CD14-positive monocyte (primary cell): Measurements from ENCODE around the gene PTGS1. TPM values are rescaled to one million over a fixed set of nuclear protein-coding genes. Genes with fewer than 3 reads are reported as not detected.

Experiments used
- DNase-seq, 3 donors: peaks; one replicate each; pipeline ENCODE4 v3.0.0-alpha.2; 2011 to 2022
- H2AFZ ChIP-seq: 2 replicates; pipeline ENCODE4 v1.6.0; 2012; ENCODE audit warnings: mild to moderate bottlenecking, low read depth, low read length, inconsistent platforms; ENCODE audit not compliant: insufficient read depth, poor library complexity, severe bottlenecking
- H3K27ac ChIP-seq, 2 donors: 1 replicate in 1 of 2; 2 replicates in 1 of 2; pipeline ENCODE4 v1.5.1; 2012 to 2013; ENCODE audit warnings: low read length in 2 of 2, control low read depth in 1 of 2, inconsistent platforms in 1 of 2, low read depth in 1 of 2, mild to moderate bottlenecking in 1 of 2
- H3K27me3 ChIP-seq, 2 donors: one replicate each; pipeline versions ENCODE4 v1.6.0 to v1.6.1; 2011 to 2013; ENCODE audit warnings: low read length in 2 of 2; ENCODE audit not compliant: control insufficient read depth in 2 of 2, insufficient read depth in 2 of 2
- H3K36me3 ChIP-seq, 2 donors: replicated peaks in 1 of 2; 1 replicate in 1 of 2; 2 replicates in 1 of 2; pipeline versions ENCODE4 v1.5.1 to v1.6.1; 2012 to 2013; ENCODE audit warnings: low read length in 2 of 2, control low read depth in 1 of 2, inconsistent platforms in 1 of 2, mild to moderate bottlenecking in 1 of 2; ENCODE audit not compliant: insufficient read depth in 2 of 2, control insufficient read depth in 1 of 2
- H3K4me1 ChIP-seq, 2 donors: 1 replicate in 1 of 2; 2 replicates in 1 of 2; pipeline versions ENCODE4 v1.5.1 to v1.6.1; 2012 to 2013; ENCODE audit warnings: low read length in 2 of 2, control low read depth in 1 of 2, inconsistent platforms in 1 of 2, mild to moderate bottlenecking in 1 of 2, moderate library complexity in 1 of 2; ENCODE audit not compliant: insufficient read depth in 2 of 2, control insufficient read depth in 1 of 2
- H3K4me2 ChIP-seq: replicated peaks from 2 replicates; pipeline ENCODE3; 2012; ENCODE audit warnings: low read length, moderate library complexity, mild to moderate bottlenecking; ENCODE audit not compliant: poor library complexity, severe bottlenecking; ENCODE audit errors: extremely low read depth
- H3K4me3 ChIP-seq, 3 experiments: fragments of 200-600 bp in 1 of 3; sonication (generic) in 1 of 3; replicated peaks in 1 of 3; 1 replicate in 2 of 3; 2 replicates in 1 of 3; pipeline ENCODE4 v1.5.1; 2011 to 2013; ENCODE audit warnings: low read length in 3 of 3, mild to moderate bottlenecking in 3 of 3, control low read depth in 2 of 3, low read depth in 2 of 3, inconsistent platforms in 1 of 3, moderate library complexity in 1 of 3
- H3K79me2 ChIP-seq: 2 replicates; pipeline ENCODE4 v1.6.0; 2012; ENCODE audit warnings: mild to moderate bottlenecking, control low read depth, inconsistent platforms, low read length, moderate library complexity; ENCODE audit not compliant: insufficient read depth
- H3K9ac ChIP-seq: 2 replicates; pipeline ENCODE4 v1.6.0; 2017; ENCODE audit warnings: low read length, mild to moderate bottlenecking; ENCODE audit not compliant: insufficient read depth, poor library complexity, severe bottlenecking
- H3K9me3 ChIP-seq, 2 donors: replicated peaks in 1 of 2; 1 replicate in 1 of 2; 2 replicates in 1 of 2; pipeline versions ENCODE4 v1.5.1 to v1.6.1; 2012 to 2013; ENCODE audit warnings: low read length in 2 of 2, control low read depth in 1 of 2; ENCODE audit not compliant: control insufficient read depth in 1 of 2, insufficient read depth in 1 of 2
- H4K20me1 ChIP-seq: 2 replicates; pipeline ENCODE4 v1.6.0; 2012; ENCODE audit warnings: mild to moderate bottlenecking, low read length, control low read depth, moderate library complexity; ENCODE audit not compliant: insufficient read depth
- H3K27ac Mint-ChIP-seq, 7 donors: one replicate each; pipeline ENCODE4 v1.8.0; 2020; ENCODE audit warnings: mild to moderate bottlenecking in 7 of 7, mixed read lengths in 7 of 7, moderate library complexity in 6 of 7, inconsistent platforms in 2 of 7
- H3K27me3 Mint-ChIP-seq, 3 donors: one replicate each; pipeline ENCODE4 v1.8.0; 2021 to 2022; ENCODE audit warnings: low read depth in 3 of 3, mild to moderate bottlenecking in 3 of 3, mixed read lengths in 3 of 3, moderate library complexity in 3 of 3, inconsistent platforms in 1 of 3
- H3K36me3 Mint-ChIP-seq, 2 donors: one replicate each; pipeline ENCODE4 v1.8.0; 2020; ENCODE audit warnings: mixed read lengths in 2 of 2, inconsistent platforms in 1 of 2, mild to moderate bottlenecking in 1 of 2
- H3K4me1 Mint-ChIP-seq: one replicate; pipeline ENCODE4 v1.8.0; 2020; ENCODE audit warnings: mild to moderate bottlenecking, mixed read lengths
- H3K4me3 Mint-ChIP-seq, 2 donors: one replicate each; pipeline ENCODE4 v1.8.0; 2020; ENCODE audit warnings: mild to moderate bottlenecking in 2 of 2, mixed read lengths in 2 of 2, moderate library complexity in 1 of 2
- H3K9me3 Mint-ChIP-seq, 7 donors: one replicate each; pipeline ENCODE4 v1.8.0; 2020 to 2022; ENCODE audit warnings: mixed read lengths in 7 of 7, mild to moderate bottlenecking in 6 of 7, moderate library complexity in 6 of 7, inconsistent platforms in 2 of 7
- WGBS: methylation state at CpG from one replicate; pipeline ENCODE4 v1.1.5; 2013; ENCODE audit warnings: missing lambda C conversion rate; ENCODE audit not compliant: insufficient coverage; 5-methylcytosine and 5-hydroxymethylcytosine counted together
- intact Hi-C, 2 donors: fragments of 100-400 bp; cut with micrococcal nuclease; formaldehyde crosslinking; loops; one replicate each; pipeline versions ENCODE4 v1.15.0 to v1.15.1; 2023
- polyA plus RNA-seq, 3 donors: library from polyadenylated mRNA; depleted of rRNA in 1 of 3; unstranded in 2 of 3; stranded (reverse) in 1 of 3; fragments of 300-500 nt in 2 of 3; fragments of >200 nt in 1 of 3; fragmentation: Illumina TruSeq in 2 of 3; gene quantifications; 1 replicate in 2 of 3; 2 replicates in 1 of 3; pipeline ENCODE4 v1.2.3, GENCODE V29; 2012 to 2021
- TF ChIP-seq, protein P1 (sequence below): fragments of 200-600 bp; IDR thresholded peaks from one replicate; pipeline ENCODE4 v1.8.0; 2022; ENCODE audit warnings: antibody characterized with exemption, mild to moderate bottlenecking

Gene PTGS1
- polyA plus RNA-seq, 3 donors: 17.9 to 27.8 (median 20.5) TPM

DNA sequence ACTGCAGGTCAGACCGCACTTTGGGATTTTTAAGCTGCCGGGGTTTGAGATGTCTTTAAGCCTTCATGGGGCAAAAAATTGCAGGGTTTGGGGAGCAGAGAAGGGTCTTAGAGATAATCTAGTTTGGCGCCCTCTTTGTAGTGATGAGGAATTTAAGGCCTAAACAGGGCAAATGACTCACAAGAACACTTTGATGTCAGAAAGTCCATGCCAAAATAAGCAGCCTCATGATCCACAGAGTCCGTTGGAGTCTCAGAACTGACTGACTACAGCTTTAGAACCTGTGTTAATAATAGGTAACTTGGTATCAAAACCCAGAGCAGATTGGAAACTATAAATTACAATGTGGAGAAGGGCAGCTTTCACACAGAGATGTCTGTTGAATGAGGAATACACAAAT, 35.9 kb upstream of the PTGS1 start:
- Mint-ChIP-seq H3K27ac (no peak overlapping the region), H3K27me3 (peaks cover 0 to 5% (median 5%) of the 10 kb centered on the region in 3 donors), H3K4me3 (no peak overlapping the region), H3K4me1 (peaks cover 4% of the 10 kb centered on the region), H3K9me3 (no peaks in the 10 kb centered on the region), H3K36me3 (peaks cover under 1 to 2% of the 10 kb centered on the region in 2 donors)
- no peak overlapping the region for H3K9ac ChIP-seq
- H3K4me2 ChIP-seq: no peak overlapping the region
- H3K27ac ChIP-seq: no peak overlapping the region
- TF ChIP-seq, protein P1, sequence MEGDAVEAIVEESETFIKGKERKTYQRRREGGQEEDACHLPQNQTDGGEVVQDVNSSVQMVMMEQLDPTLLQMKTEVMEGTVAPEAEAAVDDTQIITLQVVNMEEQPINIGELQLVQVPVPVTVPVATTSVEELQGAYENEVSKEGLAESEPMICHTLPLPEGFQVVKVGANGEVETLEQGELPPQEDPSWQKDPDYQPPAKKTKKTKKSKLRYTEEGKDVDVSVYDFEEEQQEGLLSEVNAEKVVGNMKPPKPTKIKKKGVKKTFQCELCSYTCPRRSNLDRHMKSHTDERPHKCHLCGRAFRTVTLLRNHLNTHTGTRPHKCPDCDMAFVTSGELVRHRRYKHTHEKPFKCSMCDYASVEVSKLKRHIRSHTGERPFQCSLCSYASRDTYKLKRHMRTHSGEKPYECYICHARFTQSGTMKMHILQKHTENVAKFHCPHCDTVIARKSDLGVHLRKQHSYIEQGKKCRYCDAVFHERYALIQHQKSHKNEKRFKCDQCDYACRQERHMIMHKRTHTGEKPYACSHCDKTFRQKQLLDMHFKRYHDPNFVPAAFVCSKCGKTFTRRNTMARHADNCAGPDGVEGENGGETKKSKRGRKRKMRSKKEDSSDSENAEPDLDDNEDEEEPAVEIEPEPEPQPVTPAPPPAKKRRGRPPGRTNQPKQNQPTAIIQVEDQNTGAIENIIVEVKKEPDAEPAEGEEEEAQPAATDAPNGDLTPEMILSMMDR: no peak
- no peak overlapping the region for H3K4me3 ChIP-seq
- H2AFZ ChIP-seq: no peak overlapping the region
- no peaks in the 10 kb centered on the region for H3K27me3 ChIP-seq
- H3K36me3 ChIP-seq: peaks cover 2 to 3% of the 10 kb centered on the region in 2 donors
- intact Hi-C loops: no loop called here
- no peaks in the 10 kb centered on the region for H3K4me1 ChIP-seq
- no peak for DNase-seq
- H3K9me3 ChIP-seq: no peaks in the 10 kb centered on the region
- 100% methylated on average over 1 of the region's 4 CpGs for WGBS
- H3K79me2 ChIP-seq: no peaks in the 10 kb centered on the region
- H4K20me1 ChIP-seq: no peaks in the 10 kb centered on the region

DNA sequence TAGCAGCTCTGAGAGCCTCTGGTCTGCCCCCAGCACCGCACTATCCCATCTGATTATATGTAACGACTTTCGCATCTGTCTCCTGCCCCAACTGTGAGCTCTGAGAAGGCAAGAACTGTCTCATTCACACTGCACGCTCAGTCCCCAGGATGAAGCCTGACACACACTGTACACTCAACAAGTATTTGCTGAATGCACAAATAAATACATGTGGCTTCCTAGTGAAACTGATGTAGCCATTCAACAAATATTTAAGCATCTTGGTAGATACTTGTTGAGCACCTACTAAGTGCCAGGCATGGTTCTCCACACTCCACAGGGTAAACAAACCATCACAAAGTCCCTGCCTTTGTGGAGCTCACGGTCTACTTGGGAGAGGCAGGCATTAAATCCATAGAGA, 34.6 kb upstream of the PTGS1 start:
- intact Hi-C loops: no loop called here
- no peaks in the 10 kb centered on the region for H4K20me1 ChIP-seq
- H3K36me3 ChIP-seq: no peaks in the 10 kb centered on the region
- Mint-ChIP-seq H3K36me3 (no peaks in the 10 kb centered on the region), H3K27me3 (peaks cover 0 to 9% (median 5%) of the 10 kb centered on the region in 3 donors), H3K27ac (peak overlapping the region in 1 of 7 donors; percentile 46), H3K9me3 (no peaks in the 10 kb centered on the region), H3K4me1 (peaks cover 4% of the 10 kb centered on the region), H3K4me3 (no peak overlapping the region)
- no peak overlapping the region for H2AFZ ChIP-seq
- no peak overlapping the region for H3K4me2 ChIP-seq
- 100% methylated on average over 3 of the region's 5 CpGs for WGBS
- no peaks in the 10 kb centered on the region for H3K4me1 ChIP-seq
- no peak overlapping the region for H3K4me3 ChIP-seq
- no peak for DNase-seq
- H3K79me2 ChIP-seq: no peaks in the 10 kb centered on the region
- no peaks in the 10 kb centered on the region for H3K27me3 ChIP-seq
- TF ChIP-seq, protein P1: no peak
- H3K27ac ChIP-seq: no peak overlapping the region
- H3K9me3 ChIP-seq: no peaks in the 10 kb centered on the region
- no peak overlapping the region for H3K9ac ChIP-seq
